ENCODE results near the gene RIN3. TPM values are rescaled to one million over a fixed set of nuclear protein-coding genes. Genes with fewer than 3 reads are reported as not detected.

RIN3 gene
- total and polyA plus RNA-seq, 10 of the 15 experiments (the other 5 are each of a cell fraction or from before 2014, with no cell fraction given): 0.91 to 23.3 (median 6.3) TPM

- Histone ChIP-seq H3K79me2 (ENCODE audit: control insufficient read depth, insufficient read depth, low read length) (no peaks in the 10 kb centered on the region), H2AFZ (ENCODE audit: control insufficient read depth, low read depth, low read length) (no peak overlapping the region), H3K27me3 (replicated peaks in 1 of 2; ENCODE audit: control insufficient read depth in 2 of 2, insufficient read depth in 2 of 2, low read length in 1 of 2) (no peaks in the 10 kb centered on the region), H3K9ac (ENCODE audit: control insufficient read depth, insufficient read depth, low read length) (no peak overlapping the region), H3K9me3 (replicated peaks; ENCODE audit: control insufficient read depth, insufficient read depth, low read length) (no peaks in the 10 kb centered on the region), H4K20me1 (ENCODE audit: control insufficient read depth, insufficient read depth) (no peaks in the 10 kb centered on the region), H3K4me3 (no peak overlapping the region), H3K36me3 (ENCODE audit: control insufficient read depth in 2 of 2, insufficient read depth in 2 of 2, low read length in 1 of 2) (no peaks in the 10 kb centered on the region), H3K4me1 (ENCODE audit: control insufficient read depth, insufficient read depth, low read length) (peaks cover 27% of the 10 kb centered on the region), H3K27ac (ENCODE audit: control insufficient read depth, insufficient read depth) (no peak overlapping the region), H3K4me2 (ENCODE audit: control insufficient read depth, insufficient read depth) (no peak overlapping the region)
- BruUV-seq (replicated peaks): no TSS peak
- 94% methylated on average over 7 of the region's 7 CpGs for WGBS (ENCODE audit: insufficient coverage, insufficient replicate concordance, low lambda C conversion rate, missing lambda C conversion rate)
- TF ChIP-seq YY1 (IDR thresholded peaks at IDR 0.05; ENCODE audit: low read depth, low read length) (no peak), REST (IDR thresholded peaks at IDR 0.05; ENCODE audit: low read depth, low read length) (no peak), ATF2 (IDR thresholded peaks at IDR 0.05; ENCODE audit: low read length) (no peak), NFIC (IDR thresholded peaks at IDR 0.05; ENCODE audit: low read depth, low read length) (no peak), CEBPB (IDR thresholded peaks at IDR 0.05; ENCODE audit: borderline replicate concordance in 1 of 2, low read depth in 2 of 2, low read length in 2 of 2) (no peak)
- in situ Hi-C loops (cut with MboI) (no loop called here), intact Hi-C loops (cut with micrococcal nuclease; ENCODE audit: unreplicated experiment) (no loop called here)
- DNase-seq (ENCODE audit: low read depth, low spot score) (no peak), FAIRE-seq (no peak), ATAC-seq (no peak)
- ChIA-PET CTCF (interaction anchor here (2.5 to 3.6 kb wide), 3 partner anchors 11 to 77 kb away, joined by 12 to 30 read pairs (median 29); no protein-coding TSS in a partner anchor), SMC1A (ENCODE audit: uncharacterized antibody, unreplicated experiment) (interaction anchor here (1.0 to 6.7 kb wide), 10 partner anchors 9 to 208 kb away, joined by 3 to 108 read pairs (median 6); no protein-coding TSS in a partner anchor), RAD21 (ENCODE audit: unreplicated experiment) (interaction anchor here (1.3 to 3.1 kb wide), 5 partner anchors 11 to 102 kb away, joined by 3 to 66 read pairs (median 13); no protein-coding TSS in a partner anchor), POLR2A (interaction anchor here (0.5 to 3.2 kb wide), 4 partner anchors 7 to 90 kb away, joined by 3 to 34 read pairs (median 9); no protein-coding TSS in a partner anchor)
Measured at GRCh38 chr14:92575061-92575747, 61.6 kb downstream of the RIN3 start.
